AG20443 (cell line): Measurements from ENCODE around the gene FGFBP1.
A peak's percentile ranks its signal among the peaks of the same experiment; 100 is the strongest.

ENCODE experiments used
- DNase-seq: peaks from one replicate; pipeline ENCODE4 v3.0.0; 2012; ENCODE audit warnings: low spot score, mixed read lengths

FGFBP1 gene

DNA sequence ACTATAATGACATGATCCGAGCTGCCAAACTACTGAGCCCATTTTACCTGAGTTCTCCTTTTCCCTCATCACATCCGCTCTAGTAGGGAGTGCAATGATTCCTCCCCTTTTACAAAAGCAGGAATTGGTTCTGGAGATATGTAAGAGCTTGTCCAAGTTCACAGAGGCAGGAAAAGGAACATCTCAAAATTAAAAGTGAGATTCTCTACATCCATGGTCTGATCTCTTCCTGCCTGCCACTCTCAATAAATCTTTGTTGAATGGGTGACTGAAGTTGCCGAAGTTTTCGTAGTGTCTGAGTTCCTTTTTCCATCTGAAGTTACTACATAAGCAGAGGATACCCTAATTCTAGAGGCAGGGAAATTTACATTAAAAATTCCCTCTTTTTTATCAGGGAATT lies at the start of gene FGFBP1:
Gene FGFBP1, minus strand, starts transcription at position 101 of the 400 bp plus-strand sequence. CDS start 2,108 bp downstream, outside the sequence.
- DNase-seq = no peak

DNA sequence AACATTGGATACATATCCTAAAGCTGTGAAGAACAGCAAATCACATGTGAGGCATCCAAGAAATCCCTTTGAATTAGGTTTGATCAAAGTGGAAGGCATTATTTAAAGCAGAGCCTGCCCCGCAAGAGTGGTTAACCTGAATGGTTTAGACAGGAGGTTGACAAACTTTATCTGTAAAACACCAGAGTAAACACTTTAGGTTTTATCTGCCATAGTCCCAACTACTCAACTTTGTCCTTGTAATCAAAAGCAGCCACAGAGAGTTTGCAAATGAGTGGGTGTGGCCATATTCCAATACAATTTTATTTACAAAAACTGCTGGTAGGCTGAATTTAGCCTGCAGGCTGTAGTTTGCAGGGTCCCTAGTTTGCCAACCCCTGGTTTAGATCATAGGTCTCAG lies 49.7 kb upstream of the FGFBP1 start:
- DNase-seq = no peak

DNA sequence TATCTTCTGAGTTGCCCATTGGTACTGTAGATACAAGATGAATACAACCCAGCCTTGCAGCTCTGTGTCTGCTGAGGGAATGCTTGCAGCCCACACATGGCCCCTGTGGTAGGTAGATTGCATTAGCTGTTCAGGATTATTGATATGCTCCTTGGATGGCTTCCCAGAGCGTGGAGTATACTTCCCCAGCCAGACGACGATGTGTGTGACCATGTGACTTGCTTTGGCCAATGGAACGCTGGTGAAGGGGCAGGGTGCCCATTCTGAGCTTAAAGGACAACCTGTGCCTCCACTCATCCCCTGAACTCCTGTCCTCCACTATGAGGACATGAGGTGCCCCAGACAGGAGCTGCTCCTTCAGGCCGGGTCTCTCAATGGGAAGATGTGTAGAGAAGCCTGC lies 48.4 kb upstream of the FGFBP1 start:
- DNase-seq = no peak

DNA sequence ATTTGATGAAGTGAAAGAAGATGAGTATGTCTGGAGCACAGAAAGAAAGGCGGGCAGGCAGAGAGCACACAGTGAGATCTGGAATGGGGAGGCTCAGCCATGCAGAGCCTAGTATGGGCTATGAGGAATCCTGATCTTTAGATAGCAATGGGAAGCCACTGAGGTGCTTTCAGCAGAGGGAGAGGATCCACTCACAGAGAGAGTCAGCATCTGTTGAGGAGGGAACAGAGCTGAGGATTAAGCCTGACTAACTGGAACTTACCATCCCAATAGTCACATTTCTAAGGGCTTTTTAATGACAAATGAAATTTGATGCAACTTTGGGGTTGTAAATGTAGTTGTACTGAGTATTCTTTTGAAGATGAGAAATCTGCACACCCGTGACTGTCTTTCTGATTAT lies 45.1 kb upstream of the FGFBP1 start:
- DNase-seq = no peak

DNA sequence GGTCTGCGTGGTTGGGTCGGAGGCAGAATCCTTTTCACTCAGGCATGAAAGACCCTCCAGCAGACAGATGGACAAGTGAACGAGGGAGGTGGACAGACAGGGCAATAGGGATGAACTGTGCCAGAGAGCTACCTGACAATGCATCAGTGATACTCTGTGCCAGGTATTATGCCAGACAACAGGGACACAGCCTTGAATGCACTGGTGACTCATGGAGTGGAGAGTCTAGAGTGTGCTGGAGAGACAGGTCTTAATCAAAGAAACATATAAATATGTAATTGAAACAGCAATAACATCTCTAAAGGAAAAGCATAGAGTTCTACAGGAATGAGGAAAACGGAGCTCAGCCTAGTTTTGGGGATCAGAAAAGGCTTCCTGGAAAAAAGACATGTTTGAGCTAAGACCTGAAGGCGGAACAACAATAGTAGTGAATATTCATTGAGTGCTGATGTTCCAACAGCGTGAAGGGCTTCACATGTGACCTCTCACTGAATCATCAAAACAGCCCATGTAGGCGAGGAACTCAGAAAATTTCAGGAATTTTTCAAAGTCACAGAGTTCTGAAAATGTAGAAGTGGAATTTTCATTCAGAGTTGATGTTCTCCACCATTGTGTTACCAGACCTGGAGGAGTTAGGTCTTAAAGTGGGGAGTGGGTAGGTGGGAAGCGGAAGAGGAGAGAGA lies 44.4 kb upstream of the FGFBP1 start:
- DNase-seq = no peak

DNA sequence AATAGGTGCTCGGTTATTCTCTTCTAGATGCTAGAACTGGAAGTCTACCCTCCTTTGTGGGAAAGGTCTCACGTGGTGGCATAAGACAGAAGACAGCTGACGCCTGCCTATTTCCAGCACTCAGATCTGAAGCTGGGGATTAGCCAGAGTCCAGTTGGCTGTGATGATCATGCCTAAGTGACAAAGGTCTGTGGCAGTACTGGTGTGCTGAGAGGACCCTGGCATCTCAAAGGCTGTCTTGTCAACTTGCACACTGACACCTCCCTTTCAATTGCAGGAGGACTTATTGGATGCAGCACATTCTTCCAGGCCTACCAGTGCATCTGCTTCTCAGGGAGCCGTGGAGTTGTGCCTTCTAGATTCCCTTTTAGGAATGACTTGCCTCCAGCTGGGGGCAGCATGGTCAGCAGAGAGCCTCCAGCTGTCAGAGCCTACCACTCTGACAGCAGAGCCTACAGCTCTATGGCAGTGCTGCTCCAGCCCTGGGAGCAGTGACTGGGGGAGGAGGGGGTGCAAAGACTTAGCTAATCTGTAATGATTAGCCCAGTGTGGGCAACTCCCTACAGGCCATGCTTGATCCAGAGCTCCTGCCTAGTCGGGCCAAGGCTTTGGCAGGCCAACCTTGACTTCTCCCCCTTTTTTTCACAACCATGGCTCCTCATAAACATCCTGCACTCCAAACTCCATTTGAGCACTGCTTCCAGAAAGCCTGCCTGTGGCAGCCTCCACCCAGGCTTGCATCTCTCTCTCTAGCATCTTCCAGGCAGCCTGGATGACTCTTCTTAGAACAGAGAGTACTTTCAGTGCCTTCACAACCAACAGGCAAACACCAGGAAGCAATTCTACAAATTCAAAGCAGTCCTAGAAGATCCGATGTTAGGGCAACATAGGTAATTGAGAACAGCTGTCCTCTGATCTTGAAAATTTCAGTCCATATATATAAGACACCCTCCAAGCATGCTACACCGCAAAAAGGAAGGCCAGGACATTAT lies 38.2 kb upstream of the FGFBP1 start:
- no peak for DNase-seq

DNA sequence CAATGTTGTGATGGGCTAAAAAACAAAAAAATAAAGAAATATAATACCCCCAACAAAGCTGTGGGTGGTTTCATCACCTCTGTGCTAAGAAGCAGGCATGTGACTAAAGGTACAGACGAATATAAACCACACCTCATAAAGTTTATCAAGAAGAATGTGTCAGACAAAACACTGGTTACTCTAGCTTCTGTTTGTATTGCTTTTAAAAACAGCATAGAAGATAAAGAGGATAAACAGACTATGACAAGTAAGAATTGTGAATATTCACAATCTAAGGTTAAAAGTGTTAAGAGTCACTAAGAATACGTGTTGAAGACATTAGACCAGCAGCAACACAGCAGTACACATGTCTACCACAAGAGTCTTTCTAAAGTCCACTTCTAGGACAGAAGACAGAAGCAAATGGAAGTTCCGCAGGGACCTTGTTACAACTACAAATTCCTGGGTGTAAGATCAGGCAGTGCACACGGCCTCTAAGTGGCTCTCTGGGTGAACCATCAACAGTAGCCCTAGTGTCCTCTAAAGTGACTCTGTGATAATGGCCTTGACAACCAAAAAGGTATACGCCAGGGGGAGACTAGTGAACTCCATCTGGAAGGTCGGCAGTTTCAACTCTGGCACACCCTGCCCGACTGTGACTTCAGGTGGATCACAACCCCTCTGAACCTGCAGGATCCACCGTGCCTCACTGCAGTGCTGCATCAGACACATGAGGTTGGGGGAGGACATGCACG lies 32.7 kb upstream of the FGFBP1 start:
- no peak for DNase-seq

DNA sequence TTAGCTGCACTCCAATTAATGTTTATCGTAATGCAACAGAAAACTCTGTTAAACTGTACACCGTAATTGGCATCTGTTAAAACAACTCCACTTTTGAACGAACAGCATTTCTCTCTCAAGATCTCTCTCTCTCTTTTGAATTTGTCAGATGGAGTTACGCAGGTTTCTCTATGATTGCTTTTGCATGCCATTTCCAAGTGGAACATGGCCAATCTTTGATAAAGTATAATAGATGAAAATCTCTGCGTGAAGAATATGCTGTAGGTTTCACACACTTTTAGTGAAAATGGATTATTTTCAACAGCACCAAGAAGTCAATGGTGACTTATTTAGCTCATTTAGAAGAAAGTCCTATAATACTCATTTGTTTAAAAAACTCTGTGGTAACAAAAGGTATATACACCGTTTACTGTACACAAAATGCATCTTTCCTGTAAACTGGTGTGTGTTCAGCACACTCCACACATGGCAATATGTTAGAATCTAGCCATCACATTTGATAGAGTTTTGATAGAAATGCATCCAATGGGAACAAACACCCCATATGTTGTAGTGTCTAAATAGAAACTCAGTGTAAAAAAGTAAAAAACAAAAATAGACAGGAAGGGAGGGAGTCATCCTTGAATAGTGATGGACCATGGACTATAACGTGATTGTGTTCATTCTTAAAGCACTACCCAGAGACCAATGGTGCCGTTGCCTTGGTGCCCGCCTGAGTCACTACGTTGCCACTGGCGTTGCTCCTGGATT lies 30.2 kb upstream of the FGFBP1 start:
- DNase-seq = no peak

DNA sequence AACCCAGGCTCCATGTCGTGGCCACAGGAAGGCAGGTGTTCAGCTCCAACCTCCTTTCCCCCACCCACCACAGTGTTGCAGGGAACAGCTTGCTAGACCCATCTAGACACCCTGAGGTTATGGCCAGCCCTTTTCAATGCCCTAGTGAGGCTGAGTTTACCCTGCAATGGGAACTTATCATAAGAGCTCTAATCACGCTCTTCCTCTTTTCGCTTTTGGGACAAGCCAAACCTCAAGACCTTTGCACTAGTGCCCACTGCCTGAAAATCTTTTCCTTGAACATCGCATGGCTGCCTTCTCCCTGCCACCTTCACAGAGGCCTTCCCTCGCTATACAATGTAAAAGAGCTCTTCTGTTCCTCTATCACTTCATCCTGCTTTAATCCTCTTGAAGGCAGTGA lies 26.8 kb upstream of the FGFBP1 start:
- DNase-seq = no peak

DNA sequence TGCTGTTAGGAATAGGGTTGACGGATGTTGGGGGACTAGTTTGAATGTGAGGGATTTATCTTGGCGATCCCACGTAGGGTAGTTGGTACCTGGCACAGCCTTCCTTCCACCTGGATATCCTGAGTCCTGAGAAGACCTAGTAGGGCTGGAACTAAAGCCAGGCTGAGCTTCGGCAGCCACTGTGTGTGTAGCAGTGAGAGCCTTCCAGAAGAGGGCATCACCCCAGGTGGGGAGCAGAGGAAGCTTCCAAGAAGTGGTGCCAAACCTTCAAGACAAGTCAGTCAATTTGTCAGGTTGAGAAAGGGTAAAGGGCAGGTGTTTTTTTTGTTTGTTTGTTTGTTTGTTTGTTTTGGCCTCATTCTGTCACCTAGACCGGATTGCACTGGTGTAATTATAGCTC lies 25.6 kb upstream of the FGFBP1 start:
- DNase-seq = no peak

DNA sequence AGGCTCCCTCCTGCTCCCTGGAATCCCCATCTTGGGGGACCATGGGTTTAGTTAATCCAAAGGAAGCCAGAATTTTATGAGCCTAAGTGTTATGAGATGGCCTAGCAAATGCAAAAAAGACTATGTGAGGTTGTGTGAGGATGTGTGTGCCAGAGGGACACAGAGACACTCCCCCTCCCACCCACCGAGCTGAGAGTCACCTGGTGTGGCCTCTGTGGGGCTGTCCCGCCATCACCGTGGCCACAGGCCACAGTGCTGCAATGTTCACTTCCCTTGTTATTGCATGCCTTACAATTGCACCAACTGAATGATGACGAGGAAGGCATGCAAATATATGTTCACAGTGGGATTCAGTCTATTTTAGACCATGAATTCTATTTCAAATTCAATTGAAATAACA lies 25.0 kb upstream of the FGFBP1 start:
- no peak for DNase-seq

DNA sequence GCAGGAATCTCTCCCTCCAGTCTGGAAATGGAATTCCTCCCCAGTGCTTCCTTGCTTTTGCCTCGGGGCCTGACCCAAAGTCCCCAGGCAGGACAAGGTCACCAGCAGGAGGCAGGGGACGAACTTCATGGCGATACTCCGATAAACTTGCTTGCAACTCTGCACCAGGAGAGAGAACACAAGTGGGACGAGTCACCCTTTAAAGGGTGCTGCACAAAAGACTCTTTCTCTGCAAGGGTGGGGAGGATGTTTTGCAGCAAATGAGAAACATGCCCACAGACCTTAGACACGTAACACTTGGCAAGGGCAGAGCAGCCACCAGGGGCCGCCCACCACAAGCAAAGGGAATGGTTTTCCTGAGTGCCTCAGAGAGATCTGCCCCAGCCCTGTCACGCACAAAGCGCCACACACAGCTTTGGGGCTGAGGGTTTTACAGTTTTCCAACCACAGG lies 24.5 kb upstream of the FGFBP1 start, which contains the start of gene FGFBP2:
Gene FGFBP2, minus strand, starts transcription at position 175 of the 451 bp plus-strand sequence. Its CDS starts 46 bp downstream, at position 129.
- DNase-seq = peak; percentile 74

DNA sequence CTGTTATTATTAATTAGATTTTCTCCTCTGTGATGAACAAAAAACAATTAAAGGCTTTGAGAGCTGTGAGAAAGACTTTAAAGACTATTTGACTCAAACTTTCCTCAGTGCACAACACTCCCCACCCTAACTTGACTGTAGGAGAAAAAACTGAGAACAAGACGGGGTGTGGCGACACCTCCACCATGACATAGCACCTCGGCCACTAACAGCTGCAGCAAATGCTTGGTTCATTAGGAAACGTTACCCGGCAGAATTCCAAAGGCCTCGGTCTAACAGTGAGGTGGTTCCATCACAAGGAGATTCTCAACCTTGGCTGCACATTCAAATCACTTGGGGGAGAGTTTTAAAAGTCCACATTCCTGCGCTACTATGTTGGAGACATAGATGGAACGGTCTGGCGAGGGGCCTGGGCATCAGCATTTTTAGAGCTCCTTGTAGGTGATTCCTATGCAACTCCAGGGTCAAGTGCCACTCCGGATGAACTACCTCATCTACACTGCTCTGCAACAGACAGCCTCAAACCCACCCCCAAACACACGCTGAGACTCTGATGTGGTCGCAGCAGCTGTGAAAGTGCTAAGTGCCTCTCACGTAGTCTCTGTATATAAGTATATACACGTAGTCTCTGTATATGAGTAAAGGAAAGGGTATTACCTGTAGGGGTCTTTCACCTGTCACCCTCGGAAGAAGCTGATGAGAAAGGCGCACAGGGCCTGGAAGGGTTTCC lies 23.4 kb upstream of the FGFBP1 start:
- no peak for DNase-seq

DNA sequence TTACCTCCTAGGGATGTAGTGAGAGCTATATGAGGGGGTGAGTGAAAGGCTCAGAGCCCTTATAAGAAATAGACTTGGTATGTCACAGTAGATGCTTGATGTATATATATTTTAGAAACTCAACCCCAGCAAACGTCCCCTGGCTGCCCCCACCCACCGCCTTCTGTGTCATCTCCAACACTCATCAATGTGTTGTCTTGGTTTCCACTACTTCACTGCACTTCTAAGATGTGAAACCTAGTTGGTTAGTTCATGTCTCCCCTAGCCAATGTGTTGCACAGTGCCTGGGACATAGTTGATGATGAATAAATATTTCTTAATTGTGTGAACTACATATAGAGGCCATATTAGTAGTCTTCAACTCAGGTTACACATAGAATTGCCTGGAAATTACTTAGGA lies 20.0 kb upstream of the FGFBP1 start:
- no peak for DNase-seq

DNA sequence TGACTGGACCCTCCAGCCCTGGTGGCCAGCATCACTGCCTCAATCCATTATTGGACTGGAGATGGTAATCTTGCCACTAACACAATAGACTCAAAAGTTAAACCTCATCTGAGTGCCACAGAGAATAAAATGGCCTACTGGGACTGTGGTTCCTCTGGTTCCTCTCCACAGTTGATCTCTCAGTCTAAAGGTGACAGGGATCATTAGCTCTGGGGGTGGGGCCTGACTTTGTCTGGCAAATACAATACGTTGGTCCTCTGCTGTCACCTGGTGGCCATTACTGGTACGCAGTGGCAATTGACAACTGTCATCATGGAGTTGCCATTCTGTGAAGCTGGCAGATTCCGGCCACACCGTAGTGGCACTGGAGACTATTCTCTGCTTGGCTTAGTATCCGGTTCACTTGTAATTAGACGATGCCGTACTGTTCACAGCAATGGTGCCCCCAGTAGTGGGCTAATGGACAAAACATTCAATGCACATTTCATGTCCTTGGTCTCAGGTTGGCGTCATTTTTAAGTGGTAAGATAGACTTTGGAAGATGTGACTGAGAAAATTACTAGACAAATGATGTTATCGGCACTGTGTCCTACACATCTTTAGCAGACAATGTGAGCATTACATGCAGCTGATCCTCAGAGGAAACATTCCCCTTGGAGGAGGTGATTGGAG lies 17.8 kb upstream of the FGFBP1 start:
- peak; percentile 82 for DNase-seq

DNA sequence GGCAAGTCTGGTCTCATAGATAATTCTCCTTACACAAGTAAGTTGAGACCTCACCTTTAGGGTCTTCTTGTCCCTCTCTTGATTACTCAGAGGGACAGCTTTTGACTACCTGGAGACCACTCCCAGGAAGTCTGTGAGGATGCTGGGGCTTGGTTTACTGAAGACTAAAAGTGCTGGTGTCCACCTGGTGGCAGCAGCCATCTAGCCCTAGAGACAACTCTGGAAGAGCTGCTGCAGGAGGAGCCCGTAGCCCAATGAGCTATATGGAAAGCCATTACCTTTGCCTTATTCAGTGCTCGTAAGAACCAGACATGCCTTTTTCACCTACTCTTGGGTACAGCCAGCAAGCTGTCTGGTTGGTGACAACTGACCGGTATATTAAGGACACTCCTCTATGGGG lies 17.1 kb upstream of the FGFBP1 start:
- no peak for DNase-seq

DNA sequence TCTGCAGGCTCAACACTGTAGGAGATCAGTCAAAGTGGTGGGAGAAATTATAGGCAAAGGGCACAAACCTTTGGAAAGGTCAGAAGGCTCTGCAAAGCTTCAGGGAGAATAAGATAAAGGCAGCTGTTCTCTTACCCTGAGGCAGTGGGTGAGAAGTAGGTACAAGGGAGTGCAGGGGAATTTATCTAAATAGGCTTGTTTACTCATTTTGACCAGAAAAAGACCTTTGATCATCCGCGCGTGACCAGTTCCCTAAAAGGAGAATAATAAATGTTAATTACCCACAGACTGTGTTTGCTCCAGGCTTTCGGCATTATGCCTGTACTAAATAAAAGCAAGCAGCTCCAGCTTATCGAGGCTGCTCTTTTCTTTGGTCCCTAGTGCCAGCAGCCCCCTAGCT lies 15.1 kb upstream of the FGFBP1 start:
- no peak for DNase-seq

DNA sequence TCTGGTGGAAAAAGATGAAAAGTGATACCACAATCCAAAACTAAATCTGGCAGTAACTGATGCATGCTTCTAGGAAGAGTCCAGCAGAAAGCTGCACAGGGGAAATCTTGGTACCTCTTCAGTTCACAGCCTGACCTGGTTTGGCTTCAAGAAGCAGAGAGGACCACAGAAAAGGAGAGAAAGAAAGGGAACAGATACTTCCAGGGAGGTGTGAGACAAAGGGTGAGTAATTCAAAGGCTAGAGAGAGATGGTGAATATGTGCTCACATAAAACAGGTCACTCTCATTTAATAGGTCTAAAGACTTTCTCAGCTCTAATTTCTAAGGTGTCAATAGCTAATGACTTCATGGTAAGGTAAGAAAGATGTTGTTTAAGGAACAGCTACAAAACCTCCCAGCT lies 13.2 kb upstream of the FGFBP1 start:
- no peak for DNase-seq

DNA sequence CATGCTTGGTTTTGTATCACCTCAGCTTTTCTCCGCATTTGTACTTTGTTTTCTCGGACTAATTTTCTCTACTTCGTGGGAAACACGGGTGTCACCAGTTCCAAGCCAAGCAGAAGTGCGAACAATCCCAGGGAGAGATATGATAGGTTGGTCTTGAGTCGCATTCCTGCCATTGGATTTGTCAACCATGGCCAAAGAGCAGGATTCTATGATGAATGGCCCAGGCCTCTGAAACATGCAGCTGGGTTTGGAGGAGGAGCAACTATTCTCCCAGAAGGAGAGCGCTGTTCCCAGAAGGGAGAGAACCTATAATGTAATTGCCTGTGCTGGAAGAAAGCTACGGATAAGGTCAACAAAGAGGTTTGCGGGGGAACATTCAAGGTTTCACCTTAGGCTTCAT lies 10.3 kb upstream of the FGFBP1 start:
- no peak for DNase-seq

DNA sequence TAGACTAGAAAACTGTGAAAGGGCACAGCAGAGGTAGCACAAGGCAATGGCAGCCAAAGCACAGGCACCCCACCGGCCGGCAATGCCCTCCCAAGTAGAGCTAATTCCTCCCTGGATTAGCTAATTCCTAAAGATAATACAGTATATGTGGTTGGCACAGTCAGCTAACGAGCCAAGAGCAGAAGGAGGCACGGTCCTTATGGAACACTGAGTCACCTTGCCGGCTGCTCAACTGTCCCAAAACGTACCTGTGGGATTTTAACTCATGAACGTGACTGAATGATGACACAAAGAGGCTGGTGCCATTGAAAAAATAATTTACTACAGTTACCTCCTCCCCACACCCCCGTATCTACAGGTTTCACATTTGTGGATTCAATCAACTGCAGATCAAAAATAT lies 9.1 kb upstream of the FGFBP1 start:
- no peak for DNase-seq
